HG03575 (cell line): ENCODE measurements around the gene MTMR4.
"Not testable (repeated sequence)": the region's sequence is repeated elsewhere in the genome, so short reads cannot be mapped to it uniquely, and the experiment has no call there.

Experiments
- ATAC-seq: cut with Tn5 transposase; IDR thresholded peaks from one replicate; pipeline ENCODE4 v1.9.1; 2021; ENCODE audit not compliant: unreplicated experiment, insufficient number of reproducible peaks, low FRiP score; ENCODE audit errors: extremely low read depth

MTMR4 gene

DNA sequence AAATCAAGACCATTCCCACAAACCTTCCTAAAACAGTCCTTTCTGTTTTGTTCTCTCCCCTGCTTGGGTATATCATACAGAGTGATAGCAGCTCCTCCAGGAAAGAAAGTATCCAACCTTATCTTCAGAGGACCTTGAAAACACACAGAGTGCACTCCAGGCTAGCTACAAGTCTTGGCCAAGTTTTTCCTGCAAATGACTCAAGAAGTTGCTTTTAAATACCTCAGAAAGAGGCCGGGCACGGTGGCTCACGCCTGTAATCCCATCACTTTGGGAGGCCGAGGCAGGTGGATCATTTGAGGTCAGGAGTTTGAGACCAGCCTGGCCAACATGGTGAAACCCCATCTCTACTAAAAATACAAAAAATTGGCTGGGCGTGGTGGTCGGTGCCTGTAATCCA lies 11.3 kb downstream of the MTMR4 start:
- ATAC-seq = not testable (repeated sequence)

- ATAC-seq = no peak
These were observed 13.0 kb downstream of the MTMR4 start for GRCh38 chr17:58501451-58501850.

GRCh38 chr17:58498177-58498828 lies 16.1 kb downstream of the MTMR4 start:
- no peak for ATAC-seq

GRCh38 chr17:58493506-58493905 lies 20.9 kb downstream of the MTMR4 start:
- ATAC-seq = no peak

- ATAC-seq = no peak
These were observed 22.0 kb downstream of the MTMR4 start for GRCh38 chr17:58492238-58493121.

DNA sequence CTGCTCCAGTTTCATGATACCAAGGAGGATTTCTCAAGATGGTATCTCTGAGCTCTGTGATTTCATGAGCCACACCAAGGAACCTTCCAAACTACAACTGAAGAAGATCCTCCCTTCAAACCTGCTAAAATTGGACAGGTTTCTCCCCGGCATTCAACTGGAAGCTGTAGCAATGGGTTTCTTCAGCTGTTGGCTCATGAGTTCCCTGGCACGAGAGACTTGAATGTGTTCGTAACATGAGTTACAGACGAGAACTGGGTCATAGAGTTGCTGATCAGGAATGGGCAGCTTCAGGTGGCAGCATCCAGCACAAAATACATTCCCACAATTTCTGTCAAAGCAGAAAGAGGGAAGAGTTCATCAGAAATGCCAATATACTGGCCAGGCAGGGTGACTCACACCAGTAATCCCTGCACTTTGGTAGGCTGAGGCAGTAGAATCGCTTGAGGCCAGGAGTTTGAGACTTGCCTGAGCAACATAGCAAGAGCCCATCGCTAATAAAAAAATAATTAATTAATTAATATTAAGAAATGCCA lies 22.9 kb downstream of the MTMR4 start:
- no peak for ATAC-seq

DNA sequence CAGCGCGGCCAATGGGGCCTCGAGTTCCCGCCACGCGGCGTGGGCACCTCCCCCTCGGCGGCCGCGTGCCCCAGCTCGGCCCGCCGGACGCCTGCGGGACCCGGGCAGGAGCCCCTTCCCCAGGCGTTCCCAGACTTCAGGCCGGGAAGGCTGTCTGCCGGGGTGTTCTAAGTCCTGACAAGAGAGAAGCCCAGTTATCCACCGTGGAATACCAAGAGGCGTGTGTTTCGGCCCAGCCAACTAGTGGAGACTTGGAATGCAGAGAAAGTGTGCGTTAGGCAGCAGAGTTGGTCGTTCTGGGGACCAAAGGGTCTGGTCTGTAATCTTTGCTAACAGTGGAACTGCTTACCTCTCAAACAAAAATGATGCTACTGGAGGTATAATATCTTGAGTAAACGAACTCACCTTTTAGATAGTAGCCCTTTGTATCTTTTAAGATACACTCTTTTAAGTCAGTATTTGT lies 26.0 kb downstream of the MTMR4 start:
- ATAC-seq = no peak

- no peak for ATAC-seq
These were observed 26.6 kb downstream of the MTMR4 start, which contains the start of gene HSF5 for GRCh38 chr17:58487589-58488427. HSF5 (minus strand) TSS chr17:58488408; CDS start chr17:58488274, 134 bp downstream.

DNA sequence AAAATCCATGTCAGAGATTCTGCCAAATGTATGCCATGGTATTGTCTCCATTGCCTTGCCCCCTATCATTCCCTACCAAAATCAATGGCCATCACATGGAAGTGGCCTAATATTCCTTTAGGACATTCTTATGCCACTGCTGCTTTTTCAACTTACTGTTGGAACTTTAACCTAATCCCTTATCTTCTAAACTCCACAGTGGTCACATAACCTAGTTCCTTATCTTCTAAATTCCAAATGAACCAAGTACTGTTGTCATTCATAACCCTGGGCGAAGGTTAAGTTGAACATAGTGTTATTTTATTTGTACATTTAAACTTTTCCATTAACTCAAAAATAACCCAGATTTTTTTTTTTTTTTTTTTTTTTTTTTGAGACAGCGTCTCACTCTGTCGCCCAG lies 29.8 kb downstream of the MTMR4 start:
- ATAC-seq = no peak

GRCh38 chr17:58481798-58482197 lies 32.6 kb downstream of the MTMR4 start:
- not testable (repeated sequence) for ATAC-seq

GRCh38 chr17:58480090-58480489 lies 34.3 kb downstream of the MTMR4 start:
- ATAC-seq = no peak

GRCh38 chr17:58476812-58477211 lies 37.6 kb downstream of the MTMR4 start:
- no peak for ATAC-seq

DNA sequence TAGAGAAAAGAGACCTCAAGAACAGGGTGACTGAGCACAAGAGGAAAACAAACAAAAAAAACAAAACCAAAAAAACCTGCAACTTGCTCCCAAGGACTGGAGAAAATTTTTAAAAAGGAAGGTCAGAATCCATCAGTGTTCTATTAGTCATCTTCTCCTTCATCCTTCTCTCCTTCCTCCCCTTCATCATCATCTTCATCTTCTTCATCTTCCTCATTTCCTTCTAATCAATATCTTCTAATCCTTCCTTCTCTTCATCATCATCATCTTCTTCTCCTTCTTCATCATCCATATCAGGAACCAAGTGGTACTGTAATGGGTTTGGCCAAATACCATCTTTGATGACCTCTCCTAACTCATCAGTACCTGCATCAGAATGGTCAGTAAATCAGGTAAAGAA lies 38.5 kb downstream of the MTMR4 start:
- no peak for ATAC-seq

- ATAC-seq = no peak
These were observed 44.1 kb downstream of the MTMR4 start for GRCh38 chr17:58470356-58470755.

DNA sequence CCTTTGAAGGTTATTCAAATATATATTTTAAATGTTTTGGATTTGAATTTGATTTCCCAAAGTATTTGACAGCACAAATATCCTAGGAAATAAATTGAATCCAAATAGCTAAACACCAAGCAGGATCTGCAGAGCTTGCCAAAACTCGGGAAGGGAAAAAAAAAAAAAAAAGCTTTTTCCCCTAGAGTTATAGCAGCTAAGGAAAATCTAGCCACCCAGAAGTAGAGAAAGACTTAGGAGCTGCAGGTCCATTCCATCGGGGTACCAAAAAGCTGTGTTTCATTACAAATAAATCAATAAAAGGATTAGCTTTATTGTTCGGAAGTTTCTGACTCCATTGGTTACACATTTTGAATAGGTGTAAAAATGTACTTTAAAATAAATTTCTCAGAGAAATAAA lies 45.5 kb downstream of the MTMR4 start:
- ATAC-seq = no peak

GRCh38 chr17:58455491-58455890 lies 58.9 kb downstream of the MTMR4 start:
- no peak for ATAC-seq

GRCh38 chr17:58452738-58453137 lies 61.7 kb downstream of the MTMR4 start:
- no peak for ATAC-seq

DNA sequence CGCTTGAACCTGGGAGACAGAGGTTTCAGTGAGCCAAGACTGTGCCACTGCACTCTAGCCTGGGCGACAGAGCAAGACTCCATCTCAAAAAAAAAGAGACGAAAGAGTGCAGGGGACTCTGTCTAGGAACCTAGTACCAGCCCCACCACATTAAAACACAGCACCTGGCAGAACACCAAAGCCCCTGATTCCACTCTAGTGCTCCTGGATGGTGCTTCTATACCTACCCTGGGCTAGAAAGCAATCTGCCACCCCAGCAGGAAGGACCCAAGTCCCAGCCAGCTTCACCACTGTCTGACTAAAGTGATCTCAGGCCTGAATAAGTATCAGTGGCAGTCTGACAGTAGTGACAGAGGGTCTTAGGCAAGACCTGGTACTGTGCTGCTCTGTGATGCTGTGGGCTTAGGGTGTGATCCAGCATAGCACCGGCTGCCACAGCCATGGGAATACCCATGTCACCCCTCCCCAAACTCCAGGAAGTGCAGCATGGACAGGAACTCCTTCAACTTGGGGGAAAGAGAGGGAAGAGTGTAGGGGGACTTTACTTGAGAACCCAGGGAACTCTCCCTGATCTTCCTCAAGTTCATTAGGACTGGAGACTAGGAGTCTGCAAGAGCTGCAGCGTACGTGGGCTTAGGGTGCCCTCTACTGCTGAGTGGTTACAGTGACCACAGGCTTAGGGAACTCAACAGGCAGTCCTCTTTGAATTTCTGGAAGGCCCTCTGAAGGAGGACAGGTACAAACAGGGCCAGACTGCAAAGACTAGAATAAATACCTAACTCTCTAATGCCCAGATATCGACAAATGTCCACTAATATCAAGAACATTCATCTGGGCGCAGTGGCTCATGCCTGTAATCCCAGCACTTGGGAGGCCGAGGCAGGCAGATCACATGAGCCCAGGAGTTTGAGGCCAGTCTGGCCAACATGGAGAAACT lies 67.1 kb downstream of the MTMR4 start:
- ATAC-seq = no peak
